ENCODE data around the gene PTH1R.

PTH1R gene

DNA sequence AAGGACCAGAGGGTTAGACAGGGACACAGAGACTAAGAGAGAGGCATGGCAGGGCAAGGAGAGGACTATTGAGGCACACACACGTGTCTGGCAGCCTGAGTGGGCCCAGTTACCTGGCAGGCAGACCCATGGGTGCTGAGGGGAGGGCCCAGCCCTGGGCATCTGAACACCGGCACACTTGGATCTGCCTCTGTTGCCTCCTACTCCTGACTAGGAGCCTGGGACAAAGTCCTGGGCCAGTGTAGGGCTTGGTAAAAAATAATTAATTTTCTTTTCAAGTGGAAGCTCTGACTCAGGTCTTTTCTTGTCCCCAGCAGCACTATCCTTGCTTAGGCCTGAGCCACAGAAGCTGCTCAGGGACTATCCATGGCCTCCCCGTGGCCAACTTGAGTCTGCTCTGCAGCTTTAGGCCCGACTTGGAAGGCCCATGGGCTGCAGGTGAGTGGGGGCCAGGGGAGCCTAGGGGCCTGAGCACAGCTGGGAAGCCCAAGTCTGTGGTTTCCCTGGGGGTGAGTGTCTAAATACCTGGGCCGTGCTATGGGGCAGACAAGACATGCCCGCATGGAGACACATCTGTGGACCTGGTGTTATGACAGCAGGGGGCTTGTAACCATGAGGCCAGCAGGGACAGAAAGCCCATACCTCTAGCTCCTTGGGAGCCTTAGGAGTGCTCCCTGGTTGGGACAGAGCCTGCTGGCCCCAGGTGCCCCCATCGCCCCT lies at the start of gene PTH1R:
Gene PTH1R, plus strand, starts transcription at position 316 of the 720 bp plus-strand sequence. CDS start 5,839 bp downstream, outside the sequence.
- no peak for DNase-seq

DNA sequence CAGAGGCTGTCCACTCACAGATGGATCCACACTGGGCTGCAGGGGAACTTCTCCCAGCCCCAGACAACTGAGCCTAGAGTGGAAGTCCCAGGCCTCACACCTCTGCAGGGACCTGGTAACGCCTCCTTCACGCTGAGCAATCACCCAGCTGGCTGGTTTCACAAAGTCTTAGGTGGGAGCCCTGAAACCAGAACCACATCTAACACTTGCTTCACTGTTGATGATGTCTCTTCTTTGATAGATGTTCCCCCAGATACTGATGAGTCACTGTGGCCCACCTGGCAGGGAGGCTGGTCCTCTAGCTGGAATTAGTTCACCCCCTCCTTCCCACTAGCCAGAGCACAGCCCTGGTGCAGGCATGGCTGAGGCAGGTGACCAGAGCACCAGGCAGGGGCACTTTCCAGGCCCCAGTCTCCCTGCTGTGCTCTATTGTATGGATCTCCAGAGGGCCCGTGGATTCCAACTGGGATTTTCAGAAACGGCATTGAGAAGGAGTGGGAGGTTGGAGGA lies 47.8 kb upstream of the PTH1R start:
- DNase-seq = no peak

- no peak for DNase-seq
These were observed 46.7 kb upstream of the PTH1R start for GRCh38 chr3:46830801-46831200.

DNA sequence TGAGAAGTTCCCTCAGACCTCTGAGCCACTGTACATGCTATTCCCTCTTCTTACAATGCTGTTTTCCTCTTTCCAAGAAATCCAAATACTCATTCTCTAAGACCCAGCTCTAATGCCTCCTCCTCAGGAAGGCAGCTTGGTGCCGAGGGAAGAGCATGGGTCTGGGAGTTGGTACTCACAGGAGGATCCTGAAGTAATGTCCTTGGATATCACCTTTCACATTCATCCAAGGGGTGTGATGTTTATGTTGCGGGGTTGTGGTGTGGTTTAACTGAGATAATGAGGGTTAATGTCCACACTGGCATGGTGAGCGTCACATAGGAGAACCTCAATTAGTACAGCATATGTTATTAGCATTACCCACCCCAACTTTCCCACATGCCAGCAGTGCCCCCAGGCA lies 46.2 kb upstream of the PTH1R start:
- no peak for DNase-seq

GRCh38 chr3:46831841-46832240 lies 45.7 kb upstream of the PTH1R start:
- DNase-seq = no peak

DNA sequence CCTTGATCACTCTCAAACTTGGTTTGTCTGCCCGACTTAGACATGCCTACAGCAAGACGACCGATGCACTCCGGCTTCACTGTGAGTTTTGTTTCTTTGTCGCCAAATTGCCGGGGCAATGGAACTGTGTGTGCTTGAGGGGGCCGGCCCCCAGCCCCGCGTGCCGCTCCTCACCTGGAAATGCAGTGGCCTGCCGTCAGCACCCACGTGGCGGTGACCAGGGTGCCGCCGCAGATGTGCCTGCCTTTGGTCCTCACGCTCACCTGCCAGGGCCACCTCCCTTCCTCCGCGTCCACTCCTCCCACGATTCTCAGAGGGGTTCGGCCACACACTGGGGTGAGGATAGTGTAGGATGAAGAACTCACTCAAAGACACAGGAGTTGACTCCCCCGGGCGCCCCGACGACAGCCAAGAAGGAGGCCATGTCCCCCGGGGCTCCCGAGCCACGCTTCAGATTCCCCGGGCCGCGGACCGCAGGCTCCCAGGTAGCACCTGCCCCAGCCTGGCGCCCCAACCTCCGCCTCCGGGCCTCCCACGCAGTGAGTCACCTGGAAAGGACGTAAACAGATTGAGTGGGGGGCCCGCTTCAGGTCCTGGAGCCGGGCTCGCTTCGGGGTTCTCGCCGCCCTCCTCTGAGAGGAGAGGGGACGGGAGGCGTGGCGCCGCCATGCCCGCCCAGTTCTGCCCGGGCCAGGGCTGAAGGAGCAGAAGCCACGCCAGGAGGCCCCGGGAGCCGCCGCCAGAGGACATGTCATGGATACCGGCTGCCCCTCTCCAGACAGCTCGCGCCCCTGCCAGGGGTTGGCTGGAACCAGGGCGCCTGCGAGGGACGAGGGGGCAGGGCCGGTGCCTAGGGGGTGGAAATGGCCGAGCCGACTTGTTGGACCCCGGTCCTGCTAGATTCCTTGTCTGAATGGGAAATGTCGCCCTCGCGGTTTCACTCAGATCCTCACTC lies 43.9 kb upstream of the PTH1R start:
- DNase-seq = no peak

DNA sequence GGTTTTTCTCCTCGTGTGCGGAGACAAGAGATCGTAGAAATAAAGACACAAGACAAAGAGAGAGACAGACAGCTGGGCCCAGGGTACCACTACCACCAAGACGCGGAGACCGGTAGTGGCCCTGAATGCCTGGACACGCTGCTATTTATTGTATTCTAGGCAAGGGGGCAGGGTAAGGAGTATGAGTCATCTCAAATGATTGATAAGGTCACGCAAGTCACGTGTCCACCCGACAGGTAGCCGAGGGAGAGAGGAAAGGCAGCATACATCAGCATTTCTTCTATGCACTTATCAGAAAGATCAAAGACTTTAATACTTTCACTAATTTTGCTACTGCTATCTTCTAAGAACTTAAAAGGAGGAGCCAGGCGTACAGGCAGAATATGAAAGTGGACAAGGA lies 42.5 kb upstream of the PTH1R start:
- no peak for DNase-seq

DNA sequence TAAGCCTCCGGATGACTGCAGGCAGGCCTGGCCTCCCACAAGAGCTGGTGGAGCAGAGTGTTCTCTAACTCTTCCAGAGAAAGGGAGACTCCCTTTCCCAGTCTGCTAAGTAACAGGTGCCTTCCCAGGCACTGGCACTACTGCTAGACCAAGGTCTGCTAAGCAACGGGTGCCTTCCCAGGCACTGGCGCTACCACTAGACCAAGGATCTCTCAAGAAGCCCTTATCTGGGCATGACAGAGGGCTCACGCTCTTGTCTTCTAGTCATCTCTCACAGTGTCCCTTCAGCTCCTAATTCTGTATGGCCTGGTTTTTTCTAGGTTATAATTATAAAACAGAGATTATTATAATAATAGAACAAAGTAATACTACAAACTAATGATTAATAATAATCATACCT lies 42.0 kb upstream of the PTH1R start:
- no peak for DNase-seq

- DNase-seq = no peak
These were observed 39.2 kb upstream of the PTH1R start for GRCh38 chr3:46838301-46838700.

DNA sequence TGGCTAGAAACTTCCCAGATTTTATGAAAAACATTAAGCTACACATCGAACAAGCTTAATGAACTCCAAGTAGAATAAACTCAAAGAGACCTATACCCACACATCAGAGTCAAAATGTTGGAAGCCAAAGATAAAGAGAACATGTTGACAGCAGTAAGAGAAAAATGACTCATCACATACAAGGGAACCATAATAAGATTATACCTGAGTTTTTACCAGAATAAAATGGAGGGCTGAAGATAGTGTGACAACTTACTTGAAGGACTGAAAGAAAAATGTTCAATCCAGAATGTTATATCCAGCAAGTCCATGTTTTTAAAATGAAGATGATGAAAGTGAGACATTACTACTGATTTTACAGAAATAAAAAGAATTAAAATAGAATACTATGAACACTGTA lies 37.0 kb upstream of the PTH1R start:
- DNase-seq = no peak

DNA sequence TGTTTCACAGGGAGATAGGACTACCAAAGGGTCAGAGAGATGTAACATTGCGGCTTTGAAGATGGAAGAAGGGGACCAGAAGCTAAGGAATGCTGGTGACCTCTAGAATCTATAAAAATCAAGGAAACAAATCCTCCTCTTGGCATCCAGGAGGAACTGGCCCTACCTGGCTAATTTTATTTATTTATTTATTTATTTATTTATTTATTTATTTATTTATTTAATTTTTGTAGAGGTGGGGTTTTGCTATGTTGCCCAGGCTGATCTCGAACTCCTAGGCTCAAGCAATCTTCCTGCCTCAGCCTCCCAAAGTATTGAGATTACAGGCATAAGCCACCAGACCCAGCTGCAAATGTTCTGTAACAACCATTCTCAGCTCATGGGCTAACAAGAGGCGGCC lies 34.0 kb upstream of the PTH1R start:
- DNase-seq = no peak

- no peak for DNase-seq
These were observed 33.1 kb upstream of the PTH1R start for GRCh38 chr3:46844397-46844796.

DNA sequence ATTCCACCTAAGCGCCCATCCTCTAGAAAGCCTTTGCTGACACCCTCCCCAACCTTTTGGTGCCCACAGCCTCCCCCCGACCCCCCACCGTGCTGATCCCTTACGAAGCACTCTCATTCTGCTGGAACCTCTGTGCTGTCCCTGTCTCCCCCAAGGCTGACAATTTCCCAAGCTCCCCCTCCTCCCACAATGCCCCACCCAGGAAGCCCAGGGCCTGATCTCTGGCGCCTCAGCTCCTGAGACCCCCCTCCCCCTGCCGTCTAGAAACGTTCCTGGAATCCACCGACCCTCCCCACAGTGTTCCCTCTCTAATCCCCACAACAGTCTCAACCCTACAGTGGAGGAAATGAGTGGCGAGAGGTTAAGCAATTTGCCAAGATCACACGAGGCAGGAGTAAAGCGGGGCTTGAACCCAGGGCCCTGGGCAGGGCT lies 32.6 kb upstream of the PTH1R start:
- no peak for DNase-seq

GRCh38 chr3:46845397-46845859 lies 32.1 kb upstream of the PTH1R start:
- no peak for DNase-seq

- peak; percentile 33 for DNase-seq
These were observed 31.5 kb upstream of the PTH1R start for GRCh38 chr3:46845860-46846623.

DNA sequence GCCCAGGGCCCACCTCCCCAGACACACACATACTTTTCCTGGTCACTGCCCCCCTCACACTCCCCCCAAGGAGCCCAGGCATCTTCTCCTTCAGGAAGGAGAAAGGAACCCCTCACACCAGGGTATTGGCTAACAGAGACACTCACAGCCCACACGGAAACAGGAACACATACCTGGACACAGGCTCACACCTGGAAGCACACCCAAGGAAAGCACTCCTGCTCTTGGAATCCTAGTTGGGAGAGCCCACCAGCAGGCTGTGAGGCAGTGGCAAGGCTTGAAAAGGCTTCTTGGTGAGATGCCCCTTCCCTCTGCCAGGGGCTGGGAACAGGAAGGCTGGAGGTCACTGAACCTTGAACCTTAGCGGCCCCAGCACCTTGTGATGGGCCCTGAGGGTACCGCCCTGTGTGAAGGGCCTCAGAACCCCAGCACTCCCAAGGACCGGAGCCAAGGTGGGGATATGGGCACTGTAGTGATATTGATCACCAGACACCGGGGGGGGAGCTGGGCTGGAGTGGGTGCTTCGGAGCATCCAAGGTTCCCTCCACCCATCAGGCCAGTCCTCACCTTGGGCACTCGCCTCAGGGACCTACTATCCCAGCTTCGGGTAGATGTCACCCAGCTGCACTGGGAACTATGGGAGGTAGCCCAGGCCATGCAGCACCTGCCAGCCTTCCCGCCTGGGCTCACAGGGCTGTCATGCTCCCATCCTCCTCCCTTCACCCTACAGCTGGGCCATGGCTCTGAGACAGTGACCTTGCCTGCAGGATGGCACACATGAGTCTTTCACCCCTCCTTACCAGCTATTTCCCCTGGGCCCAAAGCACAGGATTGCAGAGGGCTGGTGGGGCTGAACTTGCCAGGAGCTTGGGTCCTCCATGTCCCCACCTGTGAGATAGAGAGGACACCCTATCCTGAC lies 30.6 kb upstream of the PTH1R start:
- no peak for DNase-seq

DNA sequence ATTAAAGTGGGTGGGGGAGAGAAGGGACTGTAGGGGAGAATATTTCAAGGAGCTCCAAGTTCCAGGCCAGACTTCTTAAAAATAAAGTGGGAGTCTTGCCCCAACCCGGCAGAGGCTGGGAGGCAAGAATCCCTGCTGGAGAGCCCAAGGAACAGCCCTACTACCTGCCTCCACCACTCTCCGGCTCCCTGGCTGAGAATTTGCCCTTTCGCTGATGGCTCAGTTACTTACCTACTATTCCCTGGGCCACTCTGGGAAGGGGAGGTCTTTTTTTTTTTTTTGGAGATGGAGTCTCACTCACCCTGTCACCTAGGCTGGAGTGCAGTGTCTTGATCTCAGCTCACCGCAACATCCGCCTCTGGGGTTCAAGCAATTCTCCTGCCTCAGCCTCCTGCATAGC lies 29.8 kb upstream of the PTH1R start:
- DNase-seq = no peak

DNA sequence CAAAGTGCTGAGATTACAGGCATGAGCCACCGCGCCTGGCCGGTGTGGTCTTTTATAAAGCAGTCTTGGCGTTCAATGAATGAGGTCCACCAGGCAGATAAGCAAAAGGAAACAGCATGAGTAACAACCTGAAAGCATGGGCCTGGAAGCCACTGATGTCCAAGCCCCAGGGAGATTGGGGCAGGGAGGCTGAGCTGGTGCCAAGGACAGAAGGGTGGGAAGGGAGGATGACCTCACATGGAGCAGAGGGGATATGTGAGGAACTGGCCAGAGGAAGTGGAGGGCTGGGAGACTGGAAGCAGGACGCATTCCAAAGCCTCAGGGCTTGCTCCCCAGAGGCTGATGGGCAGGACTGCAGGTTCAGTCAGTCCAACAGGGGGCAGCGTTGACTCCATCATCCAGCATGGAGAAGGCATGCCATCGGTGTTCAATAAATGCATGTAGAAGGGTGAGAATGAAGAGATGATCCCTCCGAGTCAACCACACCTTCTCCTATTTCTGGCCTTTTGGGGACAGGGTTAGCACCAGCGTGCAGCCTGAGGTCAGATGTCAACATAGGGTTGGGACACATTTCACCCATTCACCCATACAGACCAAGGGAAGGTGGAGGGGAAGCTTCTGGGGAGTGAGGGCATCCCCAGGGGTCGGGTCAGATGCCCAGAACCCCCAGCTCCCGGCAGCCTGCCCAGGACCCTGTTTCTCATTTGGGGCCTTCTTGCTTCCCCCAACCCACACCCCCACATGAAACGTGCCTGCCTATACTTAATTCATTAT lies 29.1 kb upstream of the PTH1R start:
- peak; percentile 12 for DNase-seq

GRCh38 chr3:46849045-46849631 lies 28.4 kb upstream of the PTH1R start:
- DNase-seq = no peak

DNA sequence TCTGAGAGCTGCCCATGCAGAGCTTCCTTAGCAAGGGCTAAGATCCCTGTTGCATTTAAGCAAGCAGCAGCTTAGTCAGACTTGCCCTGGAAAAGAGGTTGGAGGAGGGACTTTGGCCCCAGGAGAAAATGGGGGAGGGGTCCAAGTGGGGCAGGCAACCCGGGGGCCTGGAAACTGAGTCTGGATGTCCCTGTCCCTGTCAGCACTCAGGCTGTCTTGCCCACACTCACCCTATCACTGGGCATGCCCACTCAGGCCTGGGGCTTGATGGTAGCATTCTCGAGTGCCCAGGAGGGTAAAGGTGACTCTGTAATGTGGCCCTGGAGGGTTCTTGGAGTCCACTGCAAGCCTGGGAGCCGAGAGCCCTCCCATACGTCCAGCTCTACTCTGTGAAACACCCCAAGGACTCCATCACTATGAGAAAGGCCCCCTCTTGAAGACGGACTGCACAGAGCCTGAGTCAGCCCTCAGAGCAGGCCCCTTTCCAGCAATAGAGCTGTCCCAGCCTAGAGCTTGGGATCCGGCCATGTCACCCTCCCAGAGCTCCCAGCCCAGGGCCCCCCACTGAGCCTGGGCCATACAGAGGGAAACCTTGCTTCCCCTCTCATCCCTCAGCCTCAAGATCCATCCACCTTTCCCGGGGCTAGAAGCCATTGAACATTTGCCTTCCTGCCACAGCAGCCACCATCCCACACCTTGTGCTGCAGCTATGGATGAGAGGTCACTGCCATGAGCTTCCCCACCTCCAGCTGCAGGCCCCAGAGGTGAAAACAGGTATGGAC lies 27.6 kb upstream of the PTH1R start:
- DNase-seq = no peak
